ENCODE measurements around the gene CARD19. TPM values are rescaled to one million over a fixed set of nuclear protein-coding genes. Genes with fewer than 3 reads are reported as not detected.

The CARD19 gene
- total RNA-seq, 1 experiment from 2014 or later, result 63.4 TPM

GRCh38 chr9:93156475-93157008 is 60.5 kb downstream of the CARD19 start:
- Histone ChIP-seq H3K27ac (ENCODE audit: low read length) (no peak overlapping the region), H3K27me3 (ENCODE audit: control insufficient read depth, insufficient read depth, low read length) (no peaks in the 10 kb centered on the region), H3K4me1 (ENCODE audit: control insufficient read depth, insufficient read depth, low read length) (no peaks in the 10 kb centered on the region), H3K36me3 (ENCODE audit: control insufficient read depth, insufficient read depth, low read length) (no peaks in the 10 kb centered on the region), H3K9me3 (ENCODE audit: control insufficient read depth, insufficient read depth, low read depth, low read length) (no peaks in the 10 kb centered on the region), H3K4me3 (ENCODE audit: low read depth in 2 of 2, low read length in 2 of 2) (no peak overlapping the region)
- in situ Hi-C loops (cut with HindIII; ENCODE audit: low pct_unique_long_range_greater_than_20kb, low sequenced_read_pairs) (no loop called here), intact Hi-C loops (cut with micrococcal nuclease; ENCODE audit: unreplicated experiment) (no loop called here)
- ChIA-PET POLR2A (no interaction called here), CTCF (no interaction called here)
- TF ChIP-seq POLR2AphosphoS5 (IDR thresholded peaks at IDR 0.05; ENCODE audit: low read depth, low read length) (no peak), SIN3A (IDR thresholded peaks at IDR 0.05; ENCODE audit: borderline replicate concordance, insufficient read depth, low read depth, low read length) (no peak)
- BruUV-seq (replicated peaks), result no TSS peak
- DNase-seq (ENCODE audit: low read depth, low spot score), result no peak
- no peak for ATAC-seq

GRCh38 chr9:93159601-93160471 is 63.8 kb downstream of the CARD19 start:
- no peak for TF ChIP-seq SIN3A (IDR thresholded peaks at IDR 0.05; ENCODE audit: borderline replicate concordance, insufficient read depth, low read depth, low read length)
- peak; percentile 96 for TF ChIP-seq CTCF (IDR thresholded peaks at IDR 0.05)
- H3K9me3 ChIP-seq (ENCODE audit: control insufficient read depth, insufficient read depth, low read depth, low read length), result no peaks in the 10 kb centered on the region
- peak; percentile 99 for ATAC-seq
- no peaks in the 10 kb centered on the region for H3K4me1 ChIP-seq (ENCODE audit: control insufficient read depth, insufficient read depth, low read length)
- no peak overlapping the region for H3K27ac ChIP-seq (ENCODE audit: low read length)
- in situ Hi-C loops (cut with HindIII; ENCODE audit: low pct_unique_long_range_greater_than_20kb, low sequenced_read_pairs) (no loop called here), intact Hi-C loops (cut with micrococcal nuclease; ENCODE audit: unreplicated experiment) (loop anchor here (2.0 to 10.0 kb wide), 2 partner anchors 145 to 405 kb away; no protein-coding TSS in a partner anchor)
- DNase-seq (ENCODE audit: low read depth, low spot score), result no peak
- ChIA-PET CTCF (no interaction called here), POLR2A (no interaction called here)
- no TSS peak for BruUV-seq (replicated peaks)
- H3K4me3 ChIP-seq (ENCODE audit: low read depth in 2 of 2, low read length in 2 of 2), result no peak overlapping the region; a peak in 1 of 4 replicates
- H3K36me3 ChIP-seq (ENCODE audit: control insufficient read depth, insufficient read depth, low read length), result no peaks in the 10 kb centered on the region
- no peaks in the 10 kb centered on the region for H3K27me3 ChIP-seq (ENCODE audit: control insufficient read depth, insufficient read depth, low read length)

- ChIA-PET POLR2A (no interaction called here), CTCF (no interaction called here)
- Histone ChIP-seq H3K4me3 (ENCODE audit: low read depth in 2 of 2, low read length in 2 of 2) (no peak overlapping the region), H3K27me3 (ENCODE audit: control insufficient read depth, insufficient read depth, low read length) (no peaks in the 10 kb centered on the region), H3K4me1 (ENCODE audit: control insufficient read depth, insufficient read depth, low read length) (no peaks in the 10 kb centered on the region), H3K9me3 (ENCODE audit: control insufficient read depth, insufficient read depth, low read depth, low read length) (no peaks in the 10 kb centered on the region), H3K36me3 (ENCODE audit: control insufficient read depth, insufficient read depth, low read length) (no peaks in the 10 kb centered on the region), H3K27ac (ENCODE audit: low read length) (no peak overlapping the region)
- no TSS peak for BruUV-seq (replicated peaks)
- no peak for DNase-seq (ENCODE audit: low read depth, low spot score)
- TF ChIP-seq REST (IDR thresholded peaks at IDR 0.05; ENCODE audit: insufficient read depth in 1 of 2, low read depth in 2 of 2, low read length in 1 of 2), result no peak
- TF ChIP-seq CTCF (IDR thresholded peaks at IDR 0.05), result no peak
- TF ChIP-seq TCF7L2 (IDR thresholded peaks at IDR 0.05; ENCODE audit: low read depth, low read length), result no peak
- ATAC-seq, result no peak
- intact Hi-C loops (cut with micrococcal nuclease; ENCODE audit: unreplicated experiment) (loop anchor here (2.0 to 10.0 kb wide), 2 partner anchors 143 to 403 kb away; no protein-coding TSS in a partner anchor), in situ Hi-C loops (cut with HindIII; ENCODE audit: low pct_unique_long_range_greater_than_20kb, low sequenced_read_pairs) (no loop called here)
These were observed 66.0 kb downstream of the CARD19 start for GRCh38 chr9:93161786-93162562.
